ENCODE data around the gene RNF5. TPM values are rescaled to one million over a fixed set of nuclear protein-coding genes. Genes with fewer than 3 reads are reported as not detected.

The RNF5 gene
- total RNA-seq, 1 donor, result 43.5 TPM

- no peak for TF ChIP-seq CTCF (IDR thresholded peaks at IDR 0.05; ENCODE audit: insufficient read depth, low read length)
Measured at GRCh38 chr6:32164295-32164694, 13.9 kb upstream of the RNF5 start, which contains the start of gene EGFL8. TSS of gene EGFL8 (plus strand) at chr6:32164595. CDS start at chr6:32166166, 1,571 bp downstream.

GRCh38 chr6:32166411-32167061 is 11.7 kb upstream of the RNF5 start:
- no peak for DNase-seq (ENCODE audit: low read depth)
- TF ChIP-seq CTCF (IDR thresholded peaks at IDR 0.05; ENCODE audit: insufficient read depth, low read length), result peak; percentile 5
- no peak overlapping the region for H3K4me3 ChIP-seq (ENCODE audit: low read depth, low read length)

More at GRCh38 chr6:32164295-32164694, 13.9 kb upstream of the RNF5 start, which contains the start of gene EGFL8:
- no peak within 1 kb of the TSS for H3K4me3 ChIP-seq (ENCODE audit: low read depth, low read length)
- DNase-seq (ENCODE audit: low read depth), result no peak

GRCh38 chr6:32167154-32167760 is 10.9 kb upstream of the RNF5 start:
- no peak overlapping the region for H3K4me3 ChIP-seq (ENCODE audit: low read depth, low read length)
- DNase-seq (ENCODE audit: low read depth), result no peak
- TF ChIP-seq CTCF (IDR thresholded peaks at IDR 0.05; ENCODE audit: insufficient read depth, low read length), result no peak

- H3K4me3 ChIP-seq (ENCODE audit: low read depth, low read length), result no peak overlapping the region
- DNase-seq (ENCODE audit: low read depth), result no peak
- no peak for TF ChIP-seq CTCF (IDR thresholded peaks at IDR 0.05; ENCODE audit: insufficient read depth, low read length)
Measured at GRCh38 chr6:32167761-32168262, 10.4 kb upstream of the RNF5 start.

GRCh38 chr6:32168350-32168749 is 9.9 kb upstream of the RNF5 start:
- no peak overlapping the region for H3K4me3 ChIP-seq (ENCODE audit: low read depth, low read length)
- DNase-seq (ENCODE audit: low read depth), result no peak
- no peak for TF ChIP-seq CTCF (IDR thresholded peaks at IDR 0.05; ENCODE audit: insufficient read depth, low read length)

- DNase-seq (ENCODE audit: low read depth), result no peak
- no peak overlapping the region for H3K4me3 ChIP-seq (ENCODE audit: low read depth, low read length)
- no peak for TF ChIP-seq CTCF (IDR thresholded peaks at IDR 0.05; ENCODE audit: insufficient read depth, low read length)
Measured at GRCh38 chr6:32168807-32169591, 9.2 kb upstream of the RNF5 start.

Data from fibroblast of the aortic adventitia (primary cell).